Activated T-helper 2 cell treated with anti-CD3 and anti-CD28 coated beads, Interferon-gamma antibody, Interleukin-2, Interleukin-4, amounts not matched to agents 10 μg/mL and 5 μg/mL and 100 μg/mL, durations not matched to agents 14 hours and 24 hours and 36 hours (primary cell): Measurements from ENCODE around the gene MARCHF10. TPM values are rescaled to one million over a fixed set of nuclear protein-coding genes. Genes with fewer than 3 reads are reported as not detected.

ENCODE experiments used
- DNase-seq: peaks from one replicate; pipeline ENCODE4 v3.0.0; 2021; ENCODE audit warnings: low spot score
- H3K27ac Mint-ChIP-seq: one replicate; pipeline ENCODE4 v1.8.0; 2021; ENCODE audit warnings: mixed read lengths
- H3K27me3 Mint-ChIP-seq: one replicate; pipeline ENCODE4 v1.8.0; 2021; ENCODE audit warnings: low read depth, mixed read lengths
- H3K36me3 Mint-ChIP-seq: one replicate; pipeline ENCODE4 v1.8.0; 2021; ENCODE audit warnings: low read depth, mixed read lengths
- H3K4me1 Mint-ChIP-seq: one replicate; pipeline ENCODE4 v1.8.0; 2021; ENCODE audit warnings: low read depth, mixed read lengths
- H3K4me3 Mint-ChIP-seq: one replicate; pipeline ENCODE4 v1.8.0; 2021; ENCODE audit warnings: low read depth, mild to moderate bottlenecking, moderate library complexity, mixed read lengths
- H3K9me3 Mint-ChIP-seq: one replicate; pipeline ENCODE4 v1.8.0; 2021; ENCODE audit warnings: mixed read lengths
- intact Hi-C: fragments of 100-400 bp; cut with micrococcal nuclease; formaldehyde crosslinking; loops from one replicate; pipeline ENCODE4 v1.15.1; 2023
- total RNA-seq: library from RNA; stranded (reverse); gene quantifications from 2 replicates; pipeline ENCODE4 v1.2.3, GENCODE V29; 2022

The MARCHF10 gene
- total RNA-seq, 1 donor from 2014 or later: not detected

DNA sequence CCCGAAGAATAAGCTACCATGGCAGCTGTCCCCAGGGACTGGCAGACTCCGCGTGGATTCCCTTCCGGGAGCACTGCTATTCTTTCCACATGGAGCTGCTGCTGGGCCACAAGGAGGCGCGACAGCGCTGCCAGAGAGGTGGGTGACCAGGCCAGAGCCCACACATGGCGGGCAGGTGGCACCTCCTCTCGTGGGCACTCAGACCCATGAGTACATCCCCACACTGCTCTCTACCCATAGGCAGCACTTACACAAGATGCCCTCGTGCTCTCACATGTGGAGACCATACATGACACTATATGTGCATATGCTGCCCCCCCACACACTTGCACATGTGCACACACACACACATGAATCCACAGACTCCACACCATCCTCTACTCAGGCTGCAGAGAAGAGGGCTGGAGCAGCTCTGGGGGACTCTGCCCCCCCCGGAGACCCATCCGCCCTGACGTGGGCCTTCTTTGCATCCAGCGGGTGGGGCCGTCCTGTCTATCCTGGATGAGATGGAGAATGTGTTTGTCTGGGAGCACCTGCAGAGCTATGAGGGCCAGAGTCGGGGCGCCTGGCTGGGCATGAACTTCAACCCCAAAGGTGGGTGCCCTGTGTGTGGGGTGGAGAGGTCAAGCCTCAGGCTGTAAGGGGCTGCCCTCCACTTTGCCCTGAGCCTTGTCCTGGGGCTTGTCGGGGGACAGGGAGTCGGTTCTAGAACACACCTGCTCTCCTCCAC lies 117.8 kb downstream of the MARCHF10 start:
- Mint-ChIP-seq H3K27me3 (no peaks in the 10 kb centered on the region), H3K4me1 (no peaks in the 10 kb centered on the region), H3K9me3 (no peaks in the 10 kb centered on the region), H3K4me3 (no peak overlapping the region), H3K27ac (no peak overlapping the region), H3K36me3 (no peaks in the 10 kb centered on the region)
- intact Hi-C loops: no loop called here
- no peak for DNase-seq

DNA sequence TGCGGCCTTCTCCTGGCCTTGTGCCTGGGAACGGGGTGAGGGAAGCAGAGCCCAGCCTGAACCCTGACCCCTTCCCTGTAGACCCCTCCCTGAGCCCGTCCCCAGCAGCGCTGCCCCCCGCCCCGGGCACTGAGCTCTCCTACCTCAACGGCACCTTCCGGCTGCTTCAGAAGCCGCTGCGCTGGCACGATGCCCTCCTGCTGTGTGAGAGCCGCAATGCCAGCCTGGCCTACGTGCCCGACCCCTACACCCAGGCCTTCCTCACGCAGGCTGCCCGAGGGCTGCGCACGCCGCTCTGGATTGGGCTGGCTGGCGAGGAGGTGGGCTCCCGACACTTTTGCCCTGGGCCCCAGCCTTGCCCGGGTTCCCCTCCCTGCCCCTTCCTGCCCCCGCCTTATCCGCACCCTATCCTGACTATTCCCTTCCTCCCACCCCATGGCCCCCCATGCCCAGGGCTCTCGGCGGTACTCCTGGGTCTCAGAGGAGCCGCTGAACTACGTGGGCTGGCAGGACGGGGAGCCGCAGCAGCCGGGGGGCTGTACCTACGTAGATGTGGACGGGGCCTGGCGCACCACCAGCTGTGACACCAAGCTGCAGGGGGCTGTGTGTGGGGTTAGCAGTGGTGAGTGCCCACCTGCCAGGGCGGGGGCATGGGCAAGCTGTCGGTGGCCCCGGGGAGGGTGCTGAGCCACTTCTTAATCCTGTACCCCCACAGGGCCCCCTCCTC lies 118.5 kb downstream of the MARCHF10 start:
- Mint-ChIP-seq H3K27ac (no peak overlapping the region), H3K36me3 (no peaks in the 10 kb centered on the region), H3K27me3 (peaks cover 2% of the 10 kb centered on the region), H3K4me3 (no peak overlapping the region), H3K9me3 (no peaks in the 10 kb centered on the region), H3K4me1 (no peaks in the 10 kb centered on the region)
- no peak for DNase-seq
- intact Hi-C loops: no loop called here

DNA sequence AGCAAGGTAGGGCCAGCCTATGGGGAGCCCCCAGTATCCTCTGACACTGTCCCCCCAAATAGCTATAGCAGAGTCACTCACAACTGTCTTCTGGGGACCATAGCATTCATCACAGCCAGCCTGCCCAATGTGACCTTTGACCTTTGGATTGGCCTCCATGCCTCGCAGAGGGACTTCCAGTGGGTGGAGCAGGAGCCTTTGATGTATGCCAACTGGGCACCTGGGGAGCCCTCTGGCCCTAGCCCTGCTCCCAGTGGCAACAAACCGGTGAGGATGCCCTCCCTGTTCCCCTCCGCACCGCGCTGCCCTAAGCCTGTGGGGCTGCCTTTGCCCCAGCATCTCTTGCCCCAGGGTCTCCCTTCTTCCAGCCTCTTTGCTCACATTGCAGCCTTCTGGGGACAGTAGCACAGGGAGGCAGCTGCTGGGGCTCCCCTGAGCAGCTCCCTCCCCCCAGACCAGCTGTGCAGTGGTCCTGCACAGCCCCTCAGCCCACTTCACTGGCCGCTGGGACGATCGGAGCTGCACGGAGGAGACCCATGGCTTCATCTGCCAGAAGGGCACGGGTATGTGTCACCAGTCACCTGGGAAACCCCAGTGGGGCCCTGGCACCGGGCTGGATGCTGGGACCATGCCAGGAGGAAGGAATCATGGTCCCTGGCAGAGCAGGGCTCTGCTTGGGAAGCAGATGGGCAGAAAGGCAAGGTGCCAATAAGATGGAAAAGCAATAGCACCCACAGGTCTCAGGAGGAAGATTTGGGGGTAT lies 119.5 kb downstream of the MARCHF10 start:
- no peaks in the 10 kb centered on the region for H3K36me3 Mint-ChIP-seq
- H3K9me3 Mint-ChIP-seq: no peaks in the 10 kb centered on the region
- intact Hi-C loops: no loop called here
- H3K27me3 Mint-ChIP-seq: peaks cover 2% of the 10 kb centered on the region
- no peaks in the 10 kb centered on the region for H3K4me1 Mint-ChIP-seq
- no peak overlapping the region for H3K4me3 Mint-ChIP-seq
- no peak for DNase-seq
- no peak overlapping the region for H3K27ac Mint-ChIP-seq

DNA sequence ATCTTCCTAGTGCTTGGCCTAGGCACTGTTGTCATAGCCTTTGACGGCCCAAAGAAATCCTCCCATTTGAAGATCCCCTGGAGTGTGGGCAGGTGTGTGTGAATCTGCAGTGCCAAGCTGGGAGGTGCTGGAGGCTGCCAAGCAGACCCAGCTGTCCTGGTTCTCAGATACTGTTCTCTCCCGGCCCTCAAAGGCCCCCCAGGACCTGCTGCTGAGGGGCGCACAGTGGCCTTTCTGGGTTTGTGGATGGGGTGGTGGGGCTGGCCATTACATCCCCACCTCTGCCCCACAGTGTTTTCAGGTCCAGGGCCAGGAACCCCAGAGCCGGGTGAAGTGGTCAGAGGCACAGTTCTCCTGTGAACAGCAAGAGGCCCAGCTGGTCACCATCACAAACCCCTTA lies 120.1 kb downstream of the MARCHF10 start:
- Mint-ChIP-seq H3K27me3 (peaks cover 2% of the 10 kb centered on the region), H3K36me3 (no peaks in the 10 kb centered on the region), H3K27ac (no peak overlapping the region), H3K4me3 (no peak overlapping the region), H3K9me3 (no peaks in the 10 kb centered on the region), H3K4me1 (no peaks in the 10 kb centered on the region)
- intact Hi-C loops: no loop called here
- no peak for DNase-seq

DNA sequence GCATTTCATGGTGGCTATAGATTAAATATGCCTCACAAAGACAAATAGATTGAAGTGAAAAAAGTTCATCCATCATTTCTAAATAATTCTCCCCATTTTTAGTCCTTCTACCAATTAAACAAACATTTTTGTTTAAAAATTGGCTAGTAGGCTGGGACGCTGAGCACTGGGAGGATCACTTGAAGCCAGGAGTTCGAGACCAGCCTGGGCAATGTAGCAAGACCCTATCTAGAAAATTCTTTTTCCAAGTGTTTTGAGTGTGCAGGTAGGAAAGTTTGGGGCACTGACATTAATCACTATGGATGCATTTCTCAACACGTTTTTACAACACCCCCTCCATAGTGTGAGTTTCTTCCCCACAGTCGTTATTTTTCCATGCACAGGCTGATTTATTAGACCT lies 123.9 kb downstream of the MARCHF10 start:
- peaks cover 2% of the 10 kb centered on the region for H3K27me3 Mint-ChIP-seq
- DNase-seq: no peak
- no peaks in the 10 kb centered on the region for H3K9me3 Mint-ChIP-seq
- no peaks in the 10 kb centered on the region for H3K4me1 Mint-ChIP-seq
- intact Hi-C loops: no loop called here
- no peaks in the 10 kb centered on the region for H3K36me3 Mint-ChIP-seq
- H3K4me3 Mint-ChIP-seq: no peak overlapping the region
- H3K27ac Mint-ChIP-seq: no peak overlapping the region

GRCh38 chr17:62681939-62682381 lies 126.2 kb downstream of the MARCHF10 start:
- Mint-ChIP-seq H3K9me3 (no peaks in the 10 kb centered on the region), H3K4me3 (no peak overlapping the region), H3K36me3 (no peaks in the 10 kb centered on the region), H3K27me3 (peaks cover 2% of the 10 kb centered on the region), H3K27ac (no peak overlapping the region), H3K4me1 (no peaks in the 10 kb centered on the region)
- no peak for DNase-seq
- intact Hi-C loops: no loop called here

- Mint-ChIP-seq H3K27me3 (peaks cover 2% of the 10 kb centered on the region), H3K4me3 (no peak overlapping the region), H3K36me3 (no peaks in the 10 kb centered on the region), H3K9me3 (no peaks in the 10 kb centered on the region), H3K27ac (no peak overlapping the region), H3K4me1 (no peaks in the 10 kb centered on the region)
- DNase-seq: no peak
- intact Hi-C loops: no loop called here
These were observed 126.8 kb downstream of the MARCHF10 start for GRCh38 chr17:62681061-62681938.

GRCh38 chr17:62680541-62681052 lies 127.5 kb downstream of the MARCHF10 start:
- intact Hi-C loops: no loop called here
- no peaks in the 10 kb centered on the region for H3K4me1 Mint-ChIP-seq
- no peaks in the 10 kb centered on the region for H3K9me3 Mint-ChIP-seq
- peaks cover 2% of the 10 kb centered on the region for H3K27me3 Mint-ChIP-seq
- no peaks in the 10 kb centered on the region for H3K36me3 Mint-ChIP-seq
- no peak overlapping the region for H3K27ac Mint-ChIP-seq
- no peak for DNase-seq
- no peak overlapping the region for H3K4me3 Mint-ChIP-seq

DNA sequence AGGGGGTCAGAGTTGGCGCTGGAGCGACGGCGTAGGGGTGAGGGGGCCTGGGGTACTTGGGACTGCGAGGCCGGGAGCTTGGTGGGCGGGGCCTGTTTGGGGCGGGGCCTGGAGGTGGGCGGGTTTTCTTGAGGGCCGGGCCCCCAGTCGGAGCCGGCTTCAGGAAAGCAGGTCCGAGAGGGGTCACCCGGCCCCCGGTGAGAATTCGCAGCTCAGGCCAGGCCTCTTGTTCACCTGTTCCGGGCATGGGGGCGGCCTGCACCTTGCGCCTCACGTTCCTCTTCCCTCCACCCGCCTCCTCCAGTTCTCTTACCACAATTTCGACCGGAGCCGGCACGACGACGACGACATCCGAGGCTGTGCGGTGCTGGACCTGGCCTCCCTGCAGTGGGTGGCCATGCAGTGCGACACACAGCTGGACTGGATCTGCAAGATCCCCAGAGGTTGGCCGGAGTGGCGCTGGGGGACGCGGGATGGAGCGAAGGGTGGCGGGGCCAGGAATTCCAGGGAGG lies 128.2 kb downstream of the MARCHF10 start:
- Mint-ChIP-seq H3K4me1 (no peaks in the 10 kb centered on the region), H3K4me3 (no peak overlapping the region), H3K36me3 (no peaks in the 10 kb centered on the region), H3K9me3 (no peaks in the 10 kb centered on the region), H3K27ac (no peak overlapping the region), H3K27me3 (no peaks in the 10 kb centered on the region)
- intact Hi-C loops: no loop called here
- DNase-seq: no peak

DNA sequence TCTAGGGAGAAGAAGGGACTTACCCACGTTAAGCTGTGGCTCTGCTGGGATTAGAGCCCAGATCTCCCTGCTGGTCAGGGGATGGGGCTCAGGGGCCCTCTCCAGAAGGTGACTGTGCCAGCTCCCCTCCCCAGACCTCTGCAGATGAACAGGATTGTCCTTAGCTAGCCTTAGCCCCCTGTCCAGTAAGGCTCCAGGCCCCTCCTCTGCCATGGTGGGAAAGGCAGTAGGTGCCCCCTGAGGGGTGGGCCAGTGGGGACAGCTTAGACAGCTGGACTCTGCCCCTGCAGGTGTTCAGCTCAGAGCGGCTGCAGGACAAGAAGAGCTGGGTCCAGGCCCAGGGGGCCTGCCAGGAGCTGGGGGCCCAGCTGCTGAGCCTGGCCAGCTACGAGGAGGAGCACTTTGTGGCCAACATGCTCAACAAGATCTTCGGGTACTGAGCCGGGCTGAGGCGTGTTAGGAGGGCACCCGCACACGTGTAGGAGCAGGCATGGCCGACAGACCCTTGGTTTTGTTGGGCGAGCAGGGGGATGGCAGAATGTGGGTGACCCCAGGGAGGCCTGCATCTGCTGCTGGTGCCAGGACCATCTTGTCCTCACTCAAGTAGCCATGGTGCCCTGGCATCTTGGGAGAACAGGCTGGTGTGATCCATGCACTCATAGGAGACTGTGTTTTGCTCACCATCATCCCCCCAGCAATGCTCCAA lies 129.7 kb downstream of the MARCHF10 start:
- intact Hi-C loops: no loop called here
- Mint-ChIP-seq H3K4me3 (no peak overlapping the region), H3K36me3 (no peaks in the 10 kb centered on the region), H3K27ac (no peak overlapping the region), H3K27me3 (no peaks in the 10 kb centered on the region), H3K4me1 (no peaks in the 10 kb centered on the region), H3K9me3 (no peaks in the 10 kb centered on the region)
- no peak for DNase-seq

GRCh38 chr17:62676952-62677596 lies 131.0 kb downstream of the MARCHF10 start:
- Mint-ChIP-seq H3K36me3 (no peaks in the 10 kb centered on the region), H3K4me1 (no peaks in the 10 kb centered on the region), H3K9me3 (no peaks in the 10 kb centered on the region), H3K27ac (no peak overlapping the region), H3K27me3 (no peaks in the 10 kb centered on the region), H3K4me3 (no peak overlapping the region)
- intact Hi-C loops: no loop called here
- no peak for DNase-seq
